Rectal smooth muscle tissue (tissue), 1 donor: Measurements from ENCODE around the gene TMEM187.
A peak's percentile ranks its signal among the peaks of the same experiment; 100 is the strongest.

ENCODE experiments used
- H3K27ac ChIP-seq: one replicate; pipeline ENCODE4 v1.7.0; 2013; ENCODE audit warnings: low read depth, low read length, inconsistent platforms
- H3K27me3 ChIP-seq: one replicate; pipeline ENCODE4 v1.7.0; 2013; ENCODE audit warnings: low read length; ENCODE audit not compliant: control insufficient read depth, insufficient read depth
- H3K36me3 ChIP-seq: one replicate; pipeline ENCODE4 v1.7.0; 2013; ENCODE audit warnings: low read length; ENCODE audit not compliant: control insufficient read depth, insufficient read depth
- H3K4me1 ChIP-seq: one replicate; pipeline ENCODE4 v1.7.0; 2013; ENCODE audit warnings: low read length; ENCODE audit not compliant: control insufficient read depth, insufficient read depth
- H3K4me3 ChIP-seq: one replicate; pipeline ENCODE4 v1.7.0; 2013; ENCODE audit warnings: low read length
- H3K9ac ChIP-seq: one replicate; pipeline ENCODE4 v1.7.0; 2013; ENCODE audit warnings: low read length

TMEM187 gene

DNA sequence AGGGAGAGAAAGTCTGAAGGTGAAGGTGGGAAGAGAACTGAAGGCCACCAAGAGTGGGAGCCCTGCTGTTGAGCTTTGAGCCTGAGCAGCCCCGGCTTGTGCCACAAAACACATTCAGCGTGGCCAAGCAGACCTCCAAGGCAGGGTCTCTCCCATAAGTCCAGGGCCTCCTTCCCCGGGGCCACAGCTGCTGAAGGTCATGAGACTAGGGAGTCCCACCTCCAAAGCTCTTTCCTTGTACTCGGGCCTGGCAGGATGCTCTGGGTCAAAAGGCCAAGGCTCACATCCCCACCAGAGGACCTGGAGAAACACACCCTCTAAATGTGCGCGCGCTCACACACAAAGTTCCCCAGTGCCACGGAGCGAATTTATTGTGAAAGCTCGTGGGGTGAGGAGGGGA lies 43.0 kb upstream of the TMEM187 start:
- H3K27me3 ChIP-seq = no peaks in the 10 kb centered on the region
- peaks cover 6% of the 10 kb centered on the region for H3K36me3 ChIP-seq
- no peak overlapping the region for H3K4me3 ChIP-seq
- no peak overlapping the region for H3K27ac ChIP-seq
- H3K4me1 ChIP-seq = peaks cover 17% of the 10 kb centered on the region
- H3K9ac ChIP-seq = no peak overlapping the region

DNA sequence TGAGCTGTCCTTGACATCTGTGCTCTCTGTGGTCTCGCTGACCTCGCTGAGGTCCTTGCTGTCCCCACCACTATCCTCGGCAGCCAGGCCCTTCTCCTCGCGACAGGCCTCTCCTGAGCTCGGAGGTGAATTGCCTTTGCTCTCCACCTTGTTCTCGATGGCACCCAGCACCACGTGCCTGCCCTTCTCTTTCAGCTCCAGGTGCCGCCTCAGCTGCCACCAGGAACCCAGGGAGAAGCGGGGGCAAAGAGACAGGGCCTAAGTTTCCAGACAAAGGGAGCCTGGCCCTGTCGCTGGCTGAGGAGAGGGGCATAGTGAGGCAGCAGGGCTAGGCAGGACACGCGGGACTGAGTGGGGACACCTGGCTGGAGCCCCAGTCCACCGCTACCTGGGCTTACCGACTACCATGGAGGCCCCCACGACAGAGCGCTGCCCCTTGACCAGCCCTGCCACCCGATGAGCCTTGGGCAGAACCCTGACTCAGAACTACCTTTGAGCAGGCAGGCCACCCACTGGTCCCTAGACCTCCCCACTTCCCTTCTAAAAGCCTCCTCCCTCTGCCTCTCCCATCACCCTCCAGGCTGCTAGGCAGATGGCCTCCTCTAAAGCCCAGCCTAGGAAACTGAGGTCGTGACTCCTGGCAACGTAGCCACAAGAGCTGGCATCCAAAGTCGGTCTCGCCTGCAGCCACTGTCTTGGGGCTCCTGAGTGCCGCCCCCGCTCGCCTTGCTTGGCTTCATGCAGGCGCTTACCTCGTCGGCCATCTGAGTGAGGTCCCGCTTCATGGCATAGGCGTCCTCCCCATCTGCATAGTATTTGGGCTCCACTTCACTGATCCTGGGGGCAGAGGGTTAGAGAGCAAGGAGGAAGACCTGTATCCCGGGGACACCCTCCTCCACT lies 42.3 kb upstream of the TMEM187 start:
- H3K36me3 ChIP-seq = peaks cover 6% of the 10 kb centered on the region
- no peak overlapping the region for H3K4me3 ChIP-seq
- no peaks in the 10 kb centered on the region for H3K27me3 ChIP-seq
- H3K27ac ChIP-seq = no peak overlapping the region
- H3K9ac ChIP-seq = no peak overlapping the region
- H3K4me1 ChIP-seq = peaks cover 17% of the 10 kb centered on the region

DNA sequence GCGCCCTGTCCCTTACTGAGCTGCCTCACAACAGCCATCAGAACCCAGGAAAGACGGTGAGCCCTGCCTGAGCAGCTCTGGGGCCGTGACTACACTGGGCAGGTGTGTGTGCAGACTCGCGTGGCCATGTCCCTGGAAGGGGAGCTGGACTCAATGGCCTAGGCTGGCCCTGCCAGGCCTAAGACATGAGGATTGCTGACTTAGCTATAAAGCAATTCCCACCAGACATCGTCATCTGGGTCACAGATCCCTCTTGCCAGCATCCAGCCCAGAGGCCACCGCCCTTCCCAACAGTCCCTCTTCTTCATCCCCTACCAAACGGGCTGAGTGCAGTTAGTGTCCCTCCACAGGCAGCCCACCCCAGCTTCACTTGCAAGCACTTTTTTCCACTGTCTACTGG lies 41.4 kb upstream of the TMEM187 start:
- Histone ChIP-seq H3K4me1 (peaks cover 18% of the 10 kb centered on the region), H3K27ac (no peak overlapping the region), H3K36me3 (peaks cover 6% of the 10 kb centered on the region), H3K9ac (no peak overlapping the region), H3K27me3 (no peaks in the 10 kb centered on the region), H3K4me3 (no peak overlapping the region)

DNA sequence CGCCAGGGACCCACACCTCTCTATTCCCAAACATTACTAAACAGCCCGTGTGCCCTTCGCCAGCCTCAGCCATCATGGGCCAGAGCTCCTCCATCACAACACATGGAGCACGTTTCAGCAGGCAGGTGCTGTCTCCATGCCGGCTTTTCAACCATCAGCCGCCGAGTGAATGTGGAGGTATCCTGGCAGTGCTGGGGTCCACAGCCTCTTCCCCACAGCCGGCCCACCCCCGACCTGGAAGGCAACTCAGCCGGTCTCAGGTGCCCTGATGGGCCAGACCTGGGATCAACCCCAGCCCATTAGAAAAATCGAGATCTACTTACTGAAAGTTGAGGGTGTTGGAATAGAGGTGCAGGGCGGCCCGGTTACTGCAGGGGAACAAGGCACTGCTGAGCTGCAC lies 40.8 kb upstream of the TMEM187 start:
- Histone ChIP-seq H3K27ac (no peak overlapping the region), H3K36me3 (peaks cover 6% of the 10 kb centered on the region), H3K27me3 (no peaks in the 10 kb centered on the region), H3K4me3 (no peak overlapping the region), H3K9ac (no peak overlapping the region), H3K4me1 (peaks cover 17% of the 10 kb centered on the region)

DNA sequence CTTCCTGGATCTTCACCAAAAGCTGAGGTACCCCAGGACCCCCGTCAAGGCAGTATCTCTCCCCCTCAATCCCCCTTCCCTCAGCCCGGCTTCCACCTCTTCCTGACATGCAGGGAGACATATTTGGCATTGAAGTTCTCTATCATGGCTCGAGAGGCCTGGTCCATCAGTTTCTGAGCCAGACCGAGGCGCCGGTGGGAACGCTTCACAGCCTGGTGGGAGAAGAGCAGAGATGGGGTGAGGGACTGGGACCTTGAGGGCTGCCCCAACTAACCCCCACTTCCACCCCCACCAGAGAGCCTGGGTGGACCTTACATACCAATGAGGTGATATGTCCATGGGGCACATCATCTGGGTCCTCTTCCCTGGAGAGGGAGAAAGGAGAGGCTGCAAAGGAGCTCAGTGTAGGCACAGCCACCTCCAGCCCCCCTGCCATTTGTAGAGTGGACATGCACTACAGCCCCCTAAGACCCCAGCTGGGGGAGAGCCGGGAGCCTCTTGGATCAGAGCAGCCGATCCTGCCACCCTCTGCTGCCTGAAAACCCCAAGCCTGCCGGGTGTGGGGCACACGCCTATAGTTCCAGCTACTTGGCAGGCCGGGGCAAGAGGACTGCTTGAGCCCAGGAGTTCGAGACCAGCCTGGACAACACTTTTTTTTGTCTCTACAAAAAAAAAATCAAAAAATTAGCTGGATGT lies 40.2 kb upstream of the TMEM187 start:
- Histone ChIP-seq H3K9ac (no peak overlapping the region), H3K4me1 (peaks cover 11% of the 10 kb centered on the region), H3K36me3 (peaks cover 6% of the 10 kb centered on the region), H3K27me3 (no peaks in the 10 kb centered on the region), H3K27ac (no peak overlapping the region), H3K4me3 (no peak overlapping the region)

DNA sequence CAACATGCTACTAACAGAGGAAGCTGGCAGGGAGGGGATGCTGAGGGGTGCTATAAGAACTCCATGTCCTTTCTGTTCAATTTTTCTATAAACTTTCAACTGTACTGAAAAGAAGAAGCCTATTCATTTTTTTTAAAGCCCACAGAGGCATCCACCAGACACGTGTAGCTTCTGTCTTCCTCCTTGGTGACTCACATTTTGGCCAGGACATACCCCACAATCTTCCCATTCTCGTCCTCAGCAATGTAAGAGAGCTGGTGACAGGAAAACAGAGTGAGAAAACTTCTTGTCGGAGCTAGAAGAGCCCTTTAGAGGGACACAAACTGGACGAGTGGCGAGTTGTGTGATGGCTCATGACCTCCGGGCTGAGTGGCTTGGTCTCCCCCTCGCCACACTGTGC lies 38.8 kb upstream of the TMEM187 start:
- H3K9ac ChIP-seq = peak overlapping the region; percentile 43
- H3K27ac ChIP-seq = no peak overlapping the region
- peaks cover 6% of the 10 kb centered on the region for H3K36me3 ChIP-seq
- peaks cover 7% of the 10 kb centered on the region for H3K4me1 ChIP-seq
- no peaks in the 10 kb centered on the region for H3K27me3 ChIP-seq
- peak overlapping the region; percentile 69 for H3K4me3 ChIP-seq

DNA sequence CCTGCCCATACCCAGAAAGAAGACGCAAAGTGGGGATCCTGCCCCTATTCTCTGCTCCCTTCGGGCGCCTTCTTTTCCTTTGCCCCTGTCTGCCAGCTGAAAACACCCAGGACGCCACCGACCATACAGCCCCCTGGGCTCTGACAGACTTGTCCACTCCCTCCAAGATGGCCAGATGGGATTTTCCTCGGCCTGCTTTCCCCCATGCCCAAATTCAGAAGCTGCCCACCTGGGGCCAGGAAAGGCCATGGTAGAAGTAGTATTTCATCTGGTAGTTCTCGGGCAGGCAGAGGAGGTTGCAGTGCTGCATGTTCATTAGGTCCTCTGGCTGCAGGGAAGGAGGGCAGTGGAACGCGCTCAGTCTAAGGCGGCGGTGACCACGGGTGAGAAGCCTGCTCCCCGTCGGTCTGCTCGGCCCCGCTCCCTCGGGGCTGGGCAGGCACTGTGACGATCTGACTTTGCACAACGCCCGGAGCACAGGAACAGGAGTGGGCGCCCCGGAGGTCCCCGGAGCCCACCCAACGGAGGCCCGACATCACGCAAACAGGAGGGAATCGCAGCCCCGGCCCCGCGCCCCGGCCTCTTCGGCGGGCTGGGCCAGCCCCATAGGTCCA lies 38.3 kb upstream of the TMEM187 start:
- peak overlapping the region; percentile 30 for H3K27ac ChIP-seq
- H3K4me1 ChIP-seq = peaks cover 7% of the 10 kb centered on the region
- H3K9ac ChIP-seq = peak overlapping the region; percentile 43
- peak overlapping the region; percentile 69 for H3K4me3 ChIP-seq
- no peaks in the 10 kb centered on the region for H3K27me3 ChIP-seq
- H3K36me3 ChIP-seq = peaks cover 6% of the 10 kb centered on the region

DNA sequence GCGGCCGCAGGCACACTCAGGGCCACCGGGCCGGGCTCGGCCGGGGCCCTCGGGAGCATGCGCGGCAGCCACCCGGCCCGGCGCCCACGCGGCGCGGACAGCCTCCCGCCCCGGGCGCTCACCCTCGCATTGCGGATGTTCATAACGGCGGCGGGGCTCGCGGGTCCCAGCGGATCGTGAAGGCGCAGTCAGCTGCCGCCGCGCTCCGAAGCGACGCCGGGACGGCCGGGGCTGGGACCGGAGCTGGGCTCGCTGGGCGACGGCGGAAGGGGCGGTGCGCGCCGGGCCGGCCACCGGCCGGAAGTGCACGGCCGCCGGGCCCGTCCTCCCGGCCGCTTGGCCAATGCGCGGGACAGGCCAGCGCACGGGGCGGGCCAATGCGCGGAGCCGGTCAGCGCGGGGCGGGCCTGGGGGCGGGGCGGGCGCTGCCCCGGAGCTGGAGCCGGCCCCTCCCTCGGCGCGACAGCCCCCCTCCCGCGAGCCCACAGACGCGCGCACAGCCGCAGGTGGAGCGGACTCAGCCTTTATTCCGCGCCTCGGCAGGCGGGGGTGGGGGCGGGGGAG lies 37.7 kb upstream of the TMEM187 start, which contains the start of gene NAA10:
NAA10 (minus strand) TSS at position 276 of the 564 bp plus-strand sequence; CDS start at position 143, 133 bp downstream.
- H3K9ac ChIP-seq = peak within 1 kb of the TSS; percentile 43
- peaks cover 6% of the 10 kb centered on the region for H3K36me3 ChIP-seq
- peaks cover 7% of the 10 kb centered on the region for H3K4me1 ChIP-seq
- H3K27ac ChIP-seq = peak within 1 kb of the TSS; percentile 30
- H3K27me3 ChIP-seq = no peaks in the 10 kb centered on the region
- H3K4me3 ChIP-seq = peak within 1 kb of the TSS; percentile 69

DNA sequence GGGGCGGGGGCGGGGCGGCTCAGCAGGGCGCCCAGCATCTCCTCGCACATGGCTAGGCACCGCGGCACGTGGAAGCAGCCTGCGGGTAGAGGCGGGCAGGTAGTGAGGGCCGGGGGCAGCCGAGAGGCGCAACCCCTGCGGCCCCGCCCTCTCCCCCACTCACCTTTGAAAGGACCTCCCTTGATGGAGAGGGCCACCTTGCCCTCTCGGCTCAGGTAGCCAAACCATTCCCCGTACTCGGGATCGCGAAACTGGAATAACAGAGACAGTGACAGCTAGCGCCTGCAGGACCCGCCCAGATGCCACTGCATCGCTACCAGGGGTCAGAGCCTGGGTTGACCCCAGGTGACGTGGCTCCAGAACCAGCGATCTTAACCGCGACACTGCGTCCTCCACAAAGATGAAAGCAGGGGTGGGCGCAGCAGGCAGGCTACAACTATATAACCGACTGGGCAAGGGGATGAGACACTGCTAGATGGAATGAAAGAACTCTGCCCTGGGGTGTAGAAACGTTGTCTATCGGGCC lies 37.2 kb upstream of the TMEM187 start:
- H3K27me3 ChIP-seq = no peaks in the 10 kb centered on the region
- H3K4me3 ChIP-seq = peak overlapping the region; percentile 20
- peaks cover 7% of the 10 kb centered on the region for H3K4me1 ChIP-seq
- no peak overlapping the region for H3K27ac ChIP-seq
- H3K36me3 ChIP-seq = peaks cover 6% of the 10 kb centered on the region
- no peak overlapping the region for H3K9ac ChIP-seq

DNA sequence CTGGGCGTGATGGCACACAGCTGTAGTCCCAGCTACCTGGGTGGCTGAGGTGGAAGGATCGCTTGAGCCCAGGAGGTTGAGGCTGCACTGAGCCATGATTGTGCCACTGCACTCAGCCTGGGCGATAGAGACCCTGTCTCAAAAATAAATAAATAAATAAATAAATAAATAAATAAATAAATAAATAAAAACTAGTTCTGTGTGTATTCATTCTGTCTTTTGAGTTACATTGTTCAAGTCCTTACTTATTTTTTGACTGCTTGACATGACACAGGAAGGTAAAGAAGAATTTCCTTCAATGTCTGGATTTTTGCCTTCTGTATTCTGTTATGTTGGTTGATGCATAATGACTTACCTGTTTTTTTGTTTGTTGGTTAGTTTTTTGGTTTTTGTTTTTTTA lies 35.5 kb upstream of the TMEM187 start:
- Histone ChIP-seq H3K27me3 (peaks cover 4% of the 10 kb centered on the region), H3K4me1 (peaks cover 7% of the 10 kb centered on the region), H3K36me3 (no peaks in the 10 kb centered on the region), H3K9ac (no peak overlapping the region), H3K4me3 (no peak overlapping the region), H3K27ac (no peak overlapping the region)

DNA sequence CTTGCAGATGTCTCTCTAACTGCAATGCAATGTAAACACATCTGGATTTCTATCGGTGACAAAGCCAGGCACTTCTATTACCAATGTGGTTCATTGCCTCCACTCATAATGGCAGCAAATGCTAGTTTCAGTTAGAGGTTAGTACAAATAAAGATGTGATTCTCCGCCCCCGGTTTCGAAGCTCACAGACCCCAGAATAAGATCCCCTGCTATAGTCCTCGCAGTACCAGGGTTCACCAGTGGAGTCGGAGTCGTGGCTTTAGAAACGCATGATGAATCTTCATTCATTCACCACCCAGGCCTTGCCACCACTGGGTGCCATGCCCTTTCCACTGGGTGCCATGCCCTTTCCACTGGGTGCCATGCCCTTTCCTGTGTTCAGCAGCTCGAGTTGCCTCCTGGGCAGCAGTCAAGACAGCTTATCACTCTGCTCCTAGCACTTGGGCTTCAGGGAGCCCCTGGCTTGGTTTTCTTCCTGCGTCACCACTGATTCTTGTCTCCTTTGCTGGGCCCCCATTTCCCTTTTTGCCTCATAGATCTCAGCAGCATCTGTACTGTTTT lies 34.2 kb upstream of the TMEM187 start:
- H3K4me1 ChIP-seq = peaks cover 7% of the 10 kb centered on the region
- H3K9ac ChIP-seq = no peak overlapping the region
- peaks cover 4% of the 10 kb centered on the region for H3K27me3 ChIP-seq
- H3K27ac ChIP-seq = no peak overlapping the region
- H3K4me3 ChIP-seq = no peak overlapping the region
- no peaks in the 10 kb centered on the region for H3K36me3 ChIP-seq

DNA sequence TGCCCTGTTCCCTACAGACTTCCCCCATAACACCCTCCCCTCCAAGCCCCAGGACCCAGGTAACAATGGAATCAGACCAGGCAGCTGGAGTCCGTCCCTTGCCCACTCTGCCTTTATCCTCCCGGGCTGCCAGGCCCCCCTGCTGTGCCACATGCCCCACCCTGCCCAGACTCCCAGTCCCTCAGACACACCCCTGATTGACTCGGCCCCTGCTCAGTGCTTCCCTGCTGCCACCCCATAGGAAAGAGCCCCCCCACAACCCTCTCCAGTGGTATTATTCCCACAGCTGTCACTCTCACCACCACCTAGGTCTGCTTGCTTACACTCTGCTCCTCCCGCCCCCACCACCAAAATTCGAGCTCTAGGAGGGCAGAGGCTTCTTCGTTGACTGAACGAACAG lies 33.0 kb upstream of the TMEM187 start:
- H3K36me3 ChIP-seq = no peaks in the 10 kb centered on the region
- no peak overlapping the region for H3K27ac ChIP-seq
- peaks cover 2% of the 10 kb centered on the region for H3K4me1 ChIP-seq
- H3K27me3 ChIP-seq = peaks cover 4% of the 10 kb centered on the region
- no peak overlapping the region for H3K4me3 ChIP-seq
- no peak overlapping the region for H3K9ac ChIP-seq
